Colon (tissue), 2 donors: ENCODE results near the gene CAMTA1.
"Not testable (repeated sequence)": the region's sequence is repeated elsewhere in the genome, so short reads cannot be mapped to it uniquely, and the experiment has no call there.

ENCODE experiments used
- FAIRE-seq: peaks from 2 replicates; lab custom pipeline; 2012; peaks lifted over from hg19 to GRCh38; lab: Jason Lieb, UNC
- donor health status: control.
- donor health status: control.

CAMTA1 gene

GRCh38 chr1:7150724-7151280 is 365.5 kb downstream of the CAMTA1 start:
- no peak for FAIRE-seq

GRCh38 chr1:7151978-7152377 is 366.7 kb downstream of the CAMTA1 start:
- FAIRE-seq, result no peak

- FAIRE-seq, result no peak
Observed at GRCh38 chr1:7152655-7153054, 367.4 kb downstream of the CAMTA1 start.

- FAIRE-seq, result no peak
Observed at GRCh38 chr1:7153464-7153863, 368.2 kb downstream of the CAMTA1 start.

- no peak for FAIRE-seq
Observed at GRCh38 chr1:7159116-7159781, 374.0 kb downstream of the CAMTA1 start.

GRCh38 chr1:7168554-7168953 is 383.3 kb downstream of the CAMTA1 start:
- FAIRE-seq, result not testable (repeated sequence)

- no peak for FAIRE-seq
Observed at GRCh38 chr1:7171168-7171567, 385.9 kb downstream of the CAMTA1 start.

GRCh38 chr1:7171574-7171973 is 386.3 kb downstream of the CAMTA1 start:
- no peak for FAIRE-seq

GRCh38 chr1:7172804-7173203 is 387.6 kb downstream of the CAMTA1 start:
- FAIRE-seq, result no peak

GRCh38 chr1:7174561-7174960 is 389.3 kb downstream of the CAMTA1 start:
- FAIRE-seq, result no peak

GRCh38 chr1:7174980-7175906 is 390.0 kb downstream of the CAMTA1 start:
- FAIRE-seq, result no peak

GRCh38 chr1:7177021-7177420 is 391.8 kb downstream of the CAMTA1 start:
- no peak for FAIRE-seq

GRCh38 chr1:7177438-7178146 is 392.3 kb downstream of the CAMTA1 start:
- no peak for FAIRE-seq

- no peak for FAIRE-seq
Observed at GRCh38 chr1:7178336-7178735, 393.1 kb downstream of the CAMTA1 start.

- FAIRE-seq, result no peak
Observed at GRCh38 chr1:7178741-7179140, 393.5 kb downstream of the CAMTA1 start.

GRCh38 chr1:7185721-7186120 is 400.5 kb downstream of the CAMTA1 start:
- FAIRE-seq, result no peak

- no peak for FAIRE-seq
Observed at GRCh38 chr1:7186382-7187111, 401.3 kb downstream of the CAMTA1 start.

- no peak for FAIRE-seq
Observed at GRCh38 chr1:7187112-7187493, 401.8 kb downstream of the CAMTA1 start.

GRCh38 chr1:7190261-7190660 is 405.0 kb downstream of the CAMTA1 start:
- FAIRE-seq, result no peak

GRCh38 chr1:7192453-7192852 is 407.2 kb downstream of the CAMTA1 start:
- no peak for FAIRE-seq

- no peak for FAIRE-seq
Observed at GRCh38 chr1:7196036-7196911, 411.0 kb downstream of the CAMTA1 start.
